SH-SY5Y (cell line): ENCODE data around the gene ZSCAN22.

ENCODE experiments used
- GATA2 ChIP-seq: IDR thresholded peaks from 2 replicates; pipeline ENCODE4 v1.6.1; 2011; ENCODE audit warnings: mild to moderate bottlenecking, low read depth, low read length
- GATA3 ChIP-seq: IDR thresholded peaks from 2 replicates; pipeline ENCODE4 v1.6.1; 2011; ENCODE audit warnings: low read depth, mild to moderate bottlenecking, low read length, moderate library complexity

DNA sequence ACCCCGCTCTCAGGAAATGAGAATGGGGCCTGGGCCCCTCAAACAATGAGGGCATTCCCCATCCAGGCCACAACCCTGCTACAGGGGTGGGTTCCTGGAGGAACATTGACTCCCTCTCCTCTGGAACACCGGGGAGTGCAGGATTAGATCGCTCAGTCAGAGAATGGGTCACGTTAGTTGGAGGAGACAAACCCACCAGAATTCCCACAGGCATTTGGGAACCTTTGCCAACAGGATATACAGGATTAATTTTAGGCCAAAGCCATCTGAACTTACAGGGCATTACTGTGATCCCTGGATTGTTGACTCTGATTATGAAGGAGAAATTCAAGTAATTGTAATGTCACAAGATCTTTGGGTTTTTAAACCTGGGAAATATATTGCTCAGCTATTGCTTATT lies 19.1 kb upstream of the ZSCAN22 start:
- TF ChIP-seq GATA2, result no peak
- TF ChIP-seq GATA3, result no peak
